TTC549 (cell line): ENCODE results near the gene TTC5.
"Not testable (repeated sequence)": the region's sequence is repeated elsewhere in the genome, so short reads cannot be mapped to it uniquely, and the experiment has no call there.

Source experiments
- FAIRE-seq: peaks from 2 replicates; lab custom pipeline; 2012; peaks lifted over from hg19 to GRCh38; lab: Jason Lieb, UNC

TTC5 gene

DNA sequence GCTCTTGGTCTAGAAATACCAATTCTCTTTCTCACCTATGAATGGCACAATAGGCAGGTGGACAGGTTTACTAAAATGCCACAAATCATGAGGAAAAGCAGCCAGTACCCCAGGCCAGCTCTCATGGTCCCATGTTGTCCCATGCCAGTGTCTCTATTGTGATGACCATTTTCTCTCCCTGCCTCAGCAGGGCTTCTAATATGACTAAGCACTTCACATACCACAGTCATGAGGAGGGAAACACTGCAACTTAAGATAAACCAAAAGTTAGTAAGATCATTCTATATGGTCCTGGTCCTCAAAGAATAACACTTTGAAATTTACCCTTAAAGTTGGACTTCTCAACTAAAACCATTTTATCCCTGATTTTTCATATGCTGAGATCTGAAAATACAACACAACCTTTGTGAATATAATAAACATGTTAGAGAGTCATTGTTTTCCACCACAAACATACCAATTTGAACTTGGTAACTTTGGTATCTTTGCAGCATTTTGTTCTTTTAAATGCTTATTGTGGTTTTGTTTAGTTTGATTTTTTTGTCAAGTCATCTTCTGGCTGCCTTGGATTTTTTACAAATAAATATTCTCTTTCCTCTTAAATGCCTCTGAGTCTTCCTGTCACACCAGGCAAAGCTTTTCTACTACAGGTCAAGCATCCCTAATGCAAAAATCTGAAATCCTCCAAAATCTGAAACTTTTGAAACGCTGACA lies 3.6 kb downstream of the TTC5 start:
- no peak for FAIRE-seq

DNA sequence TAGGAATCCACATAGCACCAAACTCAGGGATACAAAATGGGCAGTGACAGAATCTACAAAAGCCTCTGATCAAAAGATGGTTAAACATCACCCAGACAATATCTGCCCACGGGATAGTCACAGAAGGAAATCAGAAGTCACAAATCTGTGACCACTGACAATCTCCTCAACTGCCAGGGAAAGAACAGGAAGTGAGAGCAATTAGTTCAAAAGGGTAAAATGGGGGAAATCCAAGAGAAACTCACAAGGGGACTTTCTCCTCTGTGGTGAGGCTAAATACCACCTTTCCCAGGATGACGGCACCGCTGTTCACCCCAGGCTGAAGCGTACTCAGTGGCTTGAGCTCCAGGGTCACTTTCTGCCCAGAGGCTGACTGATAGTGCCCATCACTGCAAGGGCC lies 10.7 kb downstream of the TTC5 start:
- FAIRE-seq, result no peak

DNA sequence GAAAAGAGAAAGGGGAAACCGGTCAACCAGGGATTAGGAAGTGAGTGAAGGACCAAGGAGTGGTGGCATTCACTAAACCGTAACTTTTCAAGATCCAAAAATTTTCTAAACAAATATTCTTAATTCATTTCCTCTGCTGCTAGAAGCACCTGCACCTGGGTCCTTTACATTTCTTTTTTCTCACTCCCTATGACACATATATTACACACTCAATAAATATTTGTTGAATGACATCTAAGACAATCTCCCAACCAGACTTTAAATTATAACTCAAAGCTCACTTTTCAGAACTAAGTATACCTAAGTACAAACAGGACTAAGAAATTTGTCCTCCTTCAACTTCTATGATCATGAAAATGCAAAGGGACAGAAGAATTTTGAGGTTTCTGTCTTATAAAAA lies 11.1 kb downstream of the TTC5 start:
- no peak for FAIRE-seq

DNA sequence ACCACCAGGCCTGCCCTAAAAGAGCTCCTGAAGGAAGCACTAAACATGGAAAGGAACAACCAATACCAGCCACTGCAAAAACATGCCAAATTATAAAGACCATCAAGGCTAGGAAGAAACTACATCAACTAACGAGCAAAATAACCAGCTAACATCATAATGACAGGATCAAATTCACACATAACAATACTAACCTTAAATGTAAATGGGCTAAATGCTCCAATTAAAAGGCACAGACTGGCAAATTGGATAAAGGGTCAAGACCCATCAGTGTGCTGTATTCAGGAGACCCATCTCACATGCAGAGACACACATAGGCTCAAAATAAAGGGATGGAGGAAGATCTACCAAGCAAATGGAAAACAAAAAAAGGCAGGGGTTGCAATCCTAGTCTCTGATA lies 23.8 kb downstream of the TTC5 start:
- FAIRE-seq, result not testable (repeated sequence)

DNA sequence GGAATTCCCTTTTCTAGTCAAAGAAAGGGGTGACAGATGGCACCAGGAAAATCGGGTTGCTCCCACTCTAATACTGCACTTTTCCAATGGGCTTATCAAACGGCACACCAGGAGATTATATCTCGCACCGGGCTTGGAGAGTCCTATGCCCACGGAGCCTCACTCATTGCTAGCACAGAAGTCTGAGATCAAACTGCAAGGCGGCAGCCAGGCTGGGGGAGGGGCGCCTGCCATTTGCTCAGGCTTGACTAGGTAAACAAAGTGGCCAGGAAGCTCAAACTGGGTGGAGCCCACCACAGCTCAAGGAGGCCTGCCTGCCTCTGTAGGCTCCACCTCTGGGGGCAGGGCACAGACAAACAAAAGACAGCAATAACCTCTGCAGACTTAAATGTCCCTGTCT lies 25.5 kb downstream of the TTC5 start:
- FAIRE-seq, result not testable (repeated sequence)

DNA sequence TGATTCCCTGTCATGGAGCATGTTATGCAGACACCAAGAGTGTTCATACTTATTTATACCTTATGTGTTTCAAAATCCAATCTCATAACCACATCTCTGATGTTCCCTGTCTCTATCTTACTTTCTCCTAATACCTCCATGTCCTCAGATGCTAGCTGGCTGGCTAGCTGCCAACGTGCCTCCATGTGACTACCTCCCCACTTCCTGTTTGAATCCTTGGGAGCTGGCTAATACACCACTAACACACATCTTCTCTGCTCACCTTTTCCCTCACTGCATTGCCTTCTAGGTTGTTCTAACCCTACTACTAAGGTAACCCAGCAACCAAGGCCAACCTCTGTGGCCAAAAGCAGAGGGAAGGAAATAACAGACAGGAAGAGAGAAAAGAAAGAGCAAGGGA lies 27.3 kb downstream of the TTC5 start:
- no peak for FAIRE-seq

DNA sequence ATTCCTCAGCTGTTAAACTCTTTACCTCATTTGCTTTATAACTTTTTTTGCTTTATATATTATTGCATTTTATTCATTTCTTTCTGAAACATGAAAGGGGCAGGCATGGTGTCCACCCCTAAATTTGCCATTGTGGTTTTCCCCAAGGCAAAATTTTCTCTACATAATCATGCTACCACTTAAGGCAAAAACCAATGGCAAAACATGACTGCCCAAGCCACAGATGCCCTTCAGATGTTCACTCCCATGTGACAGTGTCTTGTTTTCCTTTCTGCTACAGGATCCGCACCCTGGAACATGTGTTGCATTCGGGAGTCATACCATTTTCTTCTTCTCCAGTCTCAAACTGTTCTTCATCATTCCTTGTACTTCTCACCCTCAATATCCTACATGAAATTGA lies 28.3 kb downstream of the TTC5 start:
- FAIRE-seq, result no peak

DNA sequence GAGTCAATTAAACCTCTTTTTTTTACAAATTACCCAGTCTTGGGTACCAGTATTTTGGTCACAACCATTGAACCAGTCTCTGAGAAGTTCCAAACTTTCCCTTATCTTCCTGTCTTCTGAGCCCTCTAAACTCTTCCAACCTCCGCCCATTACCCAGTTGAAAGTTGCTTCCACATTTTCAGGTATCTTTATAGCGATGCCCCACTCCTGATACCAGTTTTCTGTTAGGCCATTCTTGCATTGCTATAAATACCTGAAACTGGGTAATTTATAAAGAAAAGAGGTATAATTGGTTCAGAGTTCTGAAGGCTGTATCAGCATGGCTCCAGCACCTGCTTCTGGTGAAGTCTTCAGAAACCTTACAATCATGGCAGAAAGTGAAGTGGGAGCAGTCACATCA lies 31.7 kb downstream of the TTC5 start:
- FAIRE-seq, result no peak

DNA sequence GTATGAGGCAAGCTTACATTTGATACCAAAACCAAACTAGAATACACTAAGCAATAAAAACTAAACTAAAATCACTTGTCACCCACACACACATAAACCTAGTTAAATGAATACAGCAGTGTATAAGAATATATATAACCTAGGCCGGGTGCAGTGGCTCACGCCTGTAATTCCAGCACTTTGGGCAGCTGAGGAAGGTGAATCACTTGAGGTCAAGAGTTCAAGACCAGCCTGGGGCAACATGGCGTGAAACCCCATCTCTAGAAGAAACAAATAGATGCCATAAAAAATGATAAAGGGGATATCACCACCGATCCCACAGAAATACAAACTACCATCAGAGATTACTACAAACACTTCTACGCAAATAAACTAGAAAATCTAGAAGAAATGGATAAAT lies 41.4 kb downstream of the TTC5 start:
- not testable (repeated sequence) for FAIRE-seq

DNA sequence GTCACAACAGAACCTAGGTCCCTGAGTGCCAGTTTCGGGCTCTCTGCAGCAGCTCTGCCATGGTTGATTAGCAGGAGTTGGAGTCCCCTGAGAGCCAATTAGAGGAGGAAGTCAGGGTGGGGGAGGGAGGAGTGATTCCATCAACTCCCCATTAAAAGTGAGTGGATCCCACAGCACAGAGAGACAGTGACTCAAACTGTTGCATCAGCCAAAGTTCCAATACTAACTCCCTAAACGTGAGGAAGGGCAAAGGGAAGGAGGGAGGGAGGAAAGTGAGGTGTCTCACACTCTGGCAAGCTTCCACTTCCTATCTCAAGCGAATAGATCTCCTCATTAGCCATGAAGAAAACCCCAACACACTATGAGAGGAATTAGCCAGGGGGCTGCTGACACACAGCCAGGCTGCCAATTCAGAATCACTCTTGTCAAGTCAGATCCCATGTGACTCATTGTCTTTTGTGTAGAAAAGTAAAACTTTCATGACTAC lies 43.1 kb downstream of the TTC5 start:
- no peak for FAIRE-seq

DNA sequence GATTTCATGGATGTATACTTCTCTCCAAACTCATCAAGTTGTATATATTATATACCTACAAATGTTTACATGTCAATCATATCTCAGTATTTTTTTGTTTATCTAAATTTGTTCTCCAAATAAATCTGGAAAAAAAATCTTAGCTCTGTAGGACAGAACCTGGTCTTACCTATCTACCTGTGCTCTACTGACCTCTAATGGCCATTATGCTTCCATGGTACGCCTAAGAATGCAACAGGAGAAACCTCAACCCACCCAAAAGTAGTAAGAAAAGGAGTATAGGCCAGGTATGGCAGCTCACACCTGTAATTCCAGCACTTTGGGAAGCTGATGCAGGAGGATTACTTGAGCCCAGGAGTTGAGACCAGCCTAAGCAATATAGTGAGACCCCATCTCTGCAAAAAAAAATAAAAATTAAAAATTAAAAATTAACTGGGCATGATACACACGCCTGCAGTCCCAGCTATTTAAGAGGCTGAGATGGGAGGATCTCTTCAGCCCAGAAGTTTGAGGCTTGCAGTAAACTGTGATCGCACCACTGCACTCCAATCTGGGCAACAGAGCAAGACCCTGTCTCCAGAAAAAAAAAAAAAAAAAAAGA lies 58.0 kb downstream of the TTC5 start:
- no peak for FAIRE-seq
